Ishikawa (cell line): ENCODE measurements around the gene LCN15.

ENCODE experiments used
- CEBPB ChIP-seq: IDR thresholded peaks from 2 replicates; pipeline ENCODE4 v1.6.1; 2012
- CREB1 ChIP-seq: IDR thresholded peaks from 2 replicates; pipeline ENCODE4 v1.6.1; 2012; ENCODE audit warnings: low read depth
- EGR1 ChIP-seq: IDR thresholded peaks from 2 replicates; pipeline ENCODE4 v1.6.1; 2012
- EP300 ChIP-seq: IDR thresholded peaks from 2 replicates; pipeline ENCODE4 v1.6.1; 2012; ENCODE audit warnings: borderline replicate concordance
- FOXM1 ChIP-seq: IDR thresholded peaks from 2 replicates; pipeline ENCODE4 v1.6.1; 2012; ENCODE audit warnings: low read depth, borderline replicate concordance
- RAD21 ChIP-seq: IDR thresholded peaks from 2 replicates; pipeline ENCODE4 v1.6.1; 2012; ENCODE audit warnings: low read depth
- TAF1 ChIP-seq: IDR thresholded peaks from 2 replicates; pipeline ENCODE4 v1.6.1; 2012; ENCODE audit warnings: low read depth, mild to moderate bottlenecking
- YY1 ChIP-seq: IDR thresholded peaks from 2 replicates; pipeline ENCODE4 v1.6.1; 2012; ENCODE audit warnings: low read depth

DNA sequence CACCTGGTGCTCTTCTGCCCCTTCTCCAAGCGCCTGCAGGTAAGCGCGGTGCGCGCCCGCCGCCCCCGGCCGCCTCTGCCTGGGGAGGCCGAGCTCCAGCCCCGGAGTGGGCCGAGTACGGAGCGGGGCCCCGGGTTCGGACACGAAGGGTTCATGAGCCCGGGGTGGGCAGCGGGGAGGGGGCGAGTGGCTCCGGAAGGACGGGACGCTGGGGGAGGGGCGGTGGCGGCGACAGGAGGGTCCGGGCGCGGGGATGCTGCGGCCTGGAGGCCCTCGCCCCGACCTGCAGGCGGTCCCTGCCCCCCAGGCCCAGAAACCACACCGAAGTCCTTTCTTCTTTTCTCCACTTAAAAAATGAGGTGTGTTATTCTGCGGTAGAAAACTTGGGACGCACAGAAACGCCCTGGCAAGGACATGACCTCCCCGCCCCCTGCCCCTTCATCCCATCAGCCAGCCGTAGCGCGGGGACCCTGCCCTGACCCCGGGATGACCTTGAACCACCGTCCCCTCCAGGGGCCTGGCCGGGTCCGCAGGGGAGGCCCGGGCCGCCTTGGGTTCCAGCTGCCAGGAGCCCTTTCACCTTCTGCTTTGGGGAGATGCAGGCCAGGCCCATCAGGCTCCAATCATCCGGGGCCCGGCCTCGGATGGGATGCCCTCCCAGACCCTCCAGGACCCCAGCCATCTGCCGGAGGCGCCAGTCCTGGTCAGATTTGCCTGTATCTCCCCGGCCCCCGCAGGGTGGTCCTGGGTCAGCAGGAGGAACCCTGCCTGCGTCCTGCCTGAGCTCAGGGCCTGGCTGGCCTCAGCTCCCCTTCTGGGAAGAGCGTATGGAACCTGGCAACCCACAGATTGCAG is 51.4 kb downstream of the LCN15 start:
- no peak for TF ChIP-seq CREB1
- TF ChIP-seq TAF1: no peak
- no peak for TF ChIP-seq EP300
- no peak for TF ChIP-seq CEBPB
- TF ChIP-seq RAD21: no peak
- no peak for TF ChIP-seq YY1
- no peak for TF ChIP-seq FOXM1
- no peak for TF ChIP-seq EGR1
